Activated naive CD4-positive, alpha-beta T cell treated with anti-CD3 and anti-CD28 coated beads, Interleukin-2, amount 50 U/mL, for 72 hours (primary cell): ENCODE data around the gene TOP1. TPM values are rescaled to one million over a fixed set of nuclear protein-coding genes. Genes with fewer than 3 reads are reported as not detected.

ENCODE experiments used
- ATAC-seq, 2 donors: fragments of 150-1000 bp; cut with Tn5 transposase; 2 replicates each; pipeline ENCODE4 v1.10.0; 2021; ENCODE audit warnings: mild to moderate bottlenecking in 2 of 2, moderate library complexity in 2 of 2
- DNase-seq, 2 donors: peaks; one replicate each; pipeline ENCODE4 v3.0.0; 2021 to 2022; ENCODE audit warnings: low spot score in 2 of 2
- H3K27ac Mint-ChIP-seq, 2 donors: one replicate each; pipeline ENCODE4 v1.8.0; 2022; ENCODE audit warnings: mild to moderate bottlenecking in 2 of 2, mixed read lengths in 2 of 2
- H3K36me3 Mint-ChIP-seq, 2 donors: one replicate each; pipeline ENCODE4 v1.8.0; 2022; ENCODE audit warnings: mixed read lengths in 2 of 2
- H3K9me3 Mint-ChIP-seq, 2 donors: one replicate each; pipeline ENCODE4 v1.8.0; 2022; ENCODE audit warnings: mixed read lengths in 2 of 2
- total RNA-seq, 2 donors: library from RNA; stranded (reverse); gene quantifications; one replicate each; pipeline ENCODE4 v1.2.3, GENCODE V29; 2022

Gene TOP1
- total RNA-seq: 10 to 100 TPM; 62.4 to 98.9 TPM

- Mint-ChIP-seq H3K9me3 (no peaks in the 10 kb centered on the region), H3K36me3 (peaks cover 25 to 28% of the 10 kb centered on the region in 2 donors)
- ATAC-seq: peak; percentile 96 to 98
These were observed at the start of gene TOP1 for GRCh38 chr20:41028359-41029149. Gene TOP1, plus strand, starts transcription at chr20:41028822. Its CDS starts 246 bp downstream, at chr20:41029068.

GRCh38 chr20:40979247-40979646 is 49.4 kb upstream of the TOP1 start:
- Mint-ChIP-seq H3K9me3 (peaks cover 15 to 20% of the 10 kb centered on the region in 2 donors), H3K36me3 (peaks cover 21 to 29% of the 10 kb centered on the region in 2 donors), H3K27ac (no peak overlapping the region)
- DNase-seq (no peak), ATAC-seq (no peak)

More at GRCh38 chr20:41028359-41029149, at the start of gene TOP1:
- peak within 1 kb of the TSS; percentile 97 to 100 for H3K27ac Mint-ChIP-seq
- peak; percentile 99 to 100 for DNase-seq

GRCh38 chr20:40980106-40980827 is 48.4 kb upstream of the TOP1 start:
- no peak for DNase-seq
- ATAC-seq: no peak

DNA sequence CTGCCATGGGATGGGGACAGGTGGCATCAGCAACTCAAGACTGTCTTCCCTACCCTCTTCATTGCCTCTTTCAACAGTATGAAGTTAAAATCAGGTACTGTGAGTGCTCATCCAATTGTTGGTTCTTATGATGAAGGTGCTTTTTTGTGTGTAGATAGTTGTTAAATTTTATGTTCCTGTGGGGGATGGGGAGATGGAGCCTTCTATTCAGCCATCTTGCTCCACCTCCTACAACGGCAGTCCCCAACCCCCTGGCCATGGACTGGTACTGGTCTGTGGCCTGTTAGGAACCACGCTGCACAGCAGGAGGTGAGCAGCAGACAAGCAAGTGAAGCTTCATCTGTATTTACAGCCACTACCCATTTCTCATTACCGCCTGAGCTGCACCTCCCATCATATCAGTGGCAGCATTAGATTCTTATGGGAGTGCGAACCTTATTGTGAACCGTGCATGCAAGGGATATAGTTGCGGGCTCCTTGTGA is 47.8 kb upstream of the TOP1 start:
- Mint-ChIP-seq H3K9me3 (peaks cover 15 to 20% of the 10 kb centered on the region in 2 donors), H3K27ac (no peak overlapping the region), H3K36me3 (peaks cover 21 to 29% of the 10 kb centered on the region in 2 donors)
- DNase-seq (no peak), ATAC-seq (no peak)

More at GRCh38 chr20:40980106-40980827, 48.4 kb upstream of the TOP1 start:
- Mint-ChIP-seq H3K36me3 (peaks cover 21 to 29% of the 10 kb centered on the region in 2 donors), H3K27ac (no peak overlapping the region), H3K9me3 (peaks cover 15 to 20% of the 10 kb centered on the region in 2 donors)

- no peak for DNase-seq
- no peak for ATAC-seq
- H3K36me3 Mint-ChIP-seq: peaks cover 13 to 21% of the 10 kb centered on the region in 2 donors
- no peak overlapping the region for H3K27ac Mint-ChIP-seq
- peaks cover 8 to 13% of the 10 kb centered on the region in 2 donors for H3K9me3 Mint-ChIP-seq
These were observed 46.0 kb upstream of the TOP1 start for GRCh38 chr20:40982415-40983145.

DNA sequence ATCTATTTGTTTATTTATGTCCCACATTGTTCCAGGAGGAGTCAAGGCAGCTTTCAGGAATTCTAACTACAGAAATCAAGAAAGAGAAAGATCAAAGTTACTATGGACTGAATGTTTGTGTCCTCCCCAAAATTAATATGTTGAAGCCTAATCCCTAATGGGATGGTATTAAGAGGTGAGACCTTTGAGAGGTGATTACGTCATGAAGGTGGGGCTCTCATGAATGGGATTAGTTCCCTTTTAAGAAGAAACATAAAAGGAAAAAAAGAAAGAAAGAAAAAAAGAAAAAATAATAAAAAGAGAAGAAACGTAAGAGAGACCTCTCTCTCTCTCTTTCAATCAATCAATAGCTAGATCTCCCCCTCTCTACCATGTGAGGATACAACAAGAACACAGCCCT is 44.7 kb upstream of the TOP1 start:
- Mint-ChIP-seq H3K27ac (no peak overlapping the region), H3K9me3 (no peaks in the 10 kb centered on the region), H3K36me3 (peaks cover under 1 to 8% of the 10 kb centered on the region in 2 donors)
- no peak for DNase-seq
- no peak for ATAC-seq

GRCh38 chr20:40984496-40984895 is 44.1 kb upstream of the TOP1 start:
- ATAC-seq: no peak
- H3K9me3 Mint-ChIP-seq: no peaks in the 10 kb centered on the region
- peaks cover 0 to 2% of the 10 kb centered on the region in 2 donors for H3K36me3 Mint-ChIP-seq
- no peak for DNase-seq
- no peak overlapping the region for H3K27ac Mint-ChIP-seq

DNA sequence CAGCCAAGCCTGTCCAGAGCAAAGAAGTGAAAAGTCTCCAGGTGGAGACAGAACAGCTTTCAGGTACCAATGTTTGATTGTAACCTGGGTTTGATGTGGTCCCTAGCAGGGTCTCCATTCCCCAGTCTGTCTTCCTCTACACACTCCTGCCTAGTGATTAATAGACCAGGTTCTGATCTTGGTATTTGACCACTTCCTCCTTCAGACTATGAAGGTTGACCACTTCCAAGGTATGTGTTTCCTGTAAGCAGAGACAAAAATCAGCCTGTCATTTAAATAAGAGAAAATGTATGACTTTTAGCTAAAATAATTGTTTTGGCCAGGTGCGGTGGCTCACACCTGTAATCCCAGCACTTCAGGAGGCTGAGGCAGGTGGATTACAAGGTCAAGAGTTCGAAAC is 41.8 kb upstream of the TOP1 start:
- no peaks in the 10 kb centered on the region for H3K36me3 Mint-ChIP-seq
- H3K27ac Mint-ChIP-seq: no peak overlapping the region
- DNase-seq (no peak), ATAC-seq (peak; percentile 31 to 33)
- no peaks in the 10 kb centered on the region for H3K9me3 Mint-ChIP-seq

- DNase-seq (peak; percentile 74), ATAC-seq (peak; percentile 93 to 99)
- no peaks in the 10 kb centered on the region for H3K36me3 Mint-ChIP-seq
- peak overlapping the region; percentile 66 to 89 for H3K27ac Mint-ChIP-seq
- no peaks in the 10 kb centered on the region for H3K9me3 Mint-ChIP-seq
These were observed 38.0 kb upstream of the TOP1 start for GRCh38 chr20:40990542-40991120.

DNA sequence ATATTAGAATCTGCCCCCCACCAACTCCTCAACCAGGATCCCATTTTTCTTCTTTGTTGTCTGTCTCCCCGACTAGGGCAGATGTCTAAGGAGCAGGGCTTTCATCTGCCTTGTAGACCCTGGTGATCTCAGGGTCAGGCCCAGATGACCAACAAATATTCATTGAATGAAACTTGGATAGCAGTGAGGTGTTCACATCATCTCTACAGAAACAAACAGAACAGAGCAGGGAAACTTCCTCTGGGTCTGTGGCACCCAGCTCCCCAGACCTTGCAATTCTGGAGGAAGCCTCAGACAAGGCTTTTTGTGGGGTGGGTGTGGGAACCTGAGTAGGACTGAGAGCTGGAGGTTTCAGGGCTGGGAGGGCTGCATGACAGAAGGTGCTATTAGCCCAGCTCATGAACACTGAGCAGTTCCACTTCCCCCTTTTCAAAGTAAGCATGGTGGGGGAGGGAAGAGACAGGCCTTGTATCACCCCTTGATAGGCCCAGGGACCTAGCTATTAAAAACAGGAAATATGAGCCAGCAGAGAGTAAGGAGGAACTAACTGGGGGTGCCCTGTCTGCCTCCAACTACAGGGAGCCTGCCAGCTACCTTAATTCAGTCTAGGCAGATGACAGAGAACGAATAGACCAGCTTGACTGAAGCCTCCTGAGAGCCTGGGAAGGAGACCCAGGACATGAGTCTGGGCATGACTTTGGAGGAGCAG is 37.3 kb upstream of the TOP1 start:
- Mint-ChIP-seq H3K36me3 (no peaks in the 10 kb centered on the region), H3K27ac (peak overlapping the region; percentile 66 to 89), H3K9me3 (no peaks in the 10 kb centered on the region)
- DNase-seq (no peak), ATAC-seq (peak; percentile 38 to 59)

DNA sequence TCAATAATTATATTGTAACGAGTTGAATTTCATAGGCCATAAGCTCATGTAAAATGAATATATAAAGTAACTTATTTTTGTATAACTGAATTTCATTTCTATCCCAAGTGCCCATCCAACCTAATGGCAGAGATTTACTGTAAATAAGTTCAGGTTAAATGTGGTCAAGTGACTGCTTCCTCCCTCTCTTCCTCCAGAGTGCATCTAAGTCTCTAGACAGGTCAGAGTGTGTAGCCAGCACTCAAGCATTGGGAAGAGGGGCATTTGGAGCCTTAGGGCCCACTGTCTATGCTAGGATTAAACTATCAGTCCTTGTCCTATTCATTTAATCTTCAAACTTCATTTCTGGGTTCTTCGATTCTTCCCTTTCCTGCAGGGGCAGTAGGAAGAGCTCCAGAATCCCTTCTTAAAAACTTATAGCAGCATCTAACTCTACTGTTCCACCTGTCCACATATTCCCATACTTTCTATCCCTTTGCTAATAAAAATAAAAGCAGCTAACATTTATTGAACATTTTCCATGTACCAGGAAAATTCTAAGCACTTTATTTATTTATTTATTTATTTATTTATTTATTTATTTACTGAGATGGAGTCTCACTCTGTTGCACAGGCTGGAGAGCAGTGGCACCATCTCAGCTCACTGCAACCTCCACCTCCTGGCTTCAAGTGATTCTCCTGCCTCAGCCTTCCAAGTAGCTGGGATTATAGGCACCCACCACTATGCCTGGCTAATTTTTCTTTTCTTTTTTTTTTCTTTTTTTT is 36.1 kb upstream of the TOP1 start:
- no peaks in the 10 kb centered on the region for H3K9me3 Mint-ChIP-seq
- no peak for ATAC-seq
- H3K36me3 Mint-ChIP-seq: no peaks in the 10 kb centered on the region
- no peak for DNase-seq
- H3K27ac Mint-ChIP-seq: no peak overlapping the region

- H3K9me3 Mint-ChIP-seq: no peaks in the 10 kb centered on the region
- no peaks in the 10 kb centered on the region for H3K36me3 Mint-ChIP-seq
- ATAC-seq (no peak), DNase-seq (no peak)
- no peak overlapping the region for H3K27ac Mint-ChIP-seq
These were observed 34.7 kb upstream of the TOP1 start for GRCh38 chr20:40993794-40994540.

DNA sequence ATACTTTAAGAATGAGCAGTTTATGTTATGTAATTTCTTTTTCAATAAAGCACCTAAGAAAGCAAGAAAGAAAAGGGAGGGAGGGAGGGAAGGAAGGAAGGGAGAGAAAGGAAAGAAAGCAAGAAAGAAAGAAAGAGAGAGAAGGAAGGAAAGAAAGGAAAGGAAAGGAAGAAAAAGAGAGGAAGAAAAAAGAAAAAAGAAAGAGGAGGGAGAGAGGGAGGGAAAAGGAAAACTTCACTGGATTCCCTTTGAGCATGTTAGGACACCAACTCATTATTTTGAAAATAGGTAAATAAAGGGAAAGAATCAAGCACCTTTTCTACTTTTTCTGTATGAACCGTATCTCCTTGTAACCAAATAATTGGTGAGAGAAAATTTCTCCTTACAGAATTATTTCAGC is 32.3 kb upstream of the TOP1 start:
- no peaks in the 10 kb centered on the region for H3K36me3 Mint-ChIP-seq
- H3K27ac Mint-ChIP-seq: no peak overlapping the region
- no peak for ATAC-seq
- DNase-seq: no peak
- H3K9me3 Mint-ChIP-seq: no peaks in the 10 kb centered on the region

- no peaks in the 10 kb centered on the region for H3K9me3 Mint-ChIP-seq
These were observed 31.5 kb upstream of the TOP1 start for GRCh38 chr20:40997116-40997515.

DNA sequence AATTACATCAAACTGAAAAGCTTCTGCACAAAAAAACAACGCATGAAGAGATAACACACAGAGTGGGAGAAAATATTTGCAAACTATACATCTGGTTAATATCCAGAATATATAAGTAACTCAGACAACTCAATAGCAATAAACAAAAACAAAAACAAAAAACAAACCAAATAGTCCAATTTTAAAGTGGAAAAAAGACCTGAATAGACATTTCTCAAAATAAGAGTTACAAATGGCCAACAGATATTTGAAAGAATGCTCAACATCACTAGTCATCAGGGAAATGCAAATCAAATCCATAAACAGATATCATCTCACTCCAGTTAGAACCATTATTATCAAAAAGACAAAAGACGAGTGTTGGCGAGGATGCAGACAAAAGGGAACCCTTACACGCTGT is 28.8 kb upstream of the TOP1 start:
- DNase-seq (no peak), ATAC-seq (no peak)
- Mint-ChIP-seq H3K27ac (no peak overlapping the region), H3K9me3 (no peaks in the 10 kb centered on the region), H3K36me3 (no peaks in the 10 kb centered on the region)

More at GRCh38 chr20:40997116-40997515, 31.5 kb upstream of the TOP1 start:
- ATAC-seq (no peak), DNase-seq (no peak)
- H3K36me3 Mint-ChIP-seq: no peaks in the 10 kb centered on the region
- no peak overlapping the region for H3K27ac Mint-ChIP-seq
